ENCODE results near the gene PPT2. TPM values are rescaled to one million over a fixed set of nuclear protein-coding genes. Genes with fewer than 3 reads are reported as not detected.

The PPT2 gene
- total and polyA plus RNA-seq, 2 of the 13 experiments (the other 11 are each of a cell fraction or from before 2014, with no cell fraction given): 39.2 to 61.8 TPM

DNA sequence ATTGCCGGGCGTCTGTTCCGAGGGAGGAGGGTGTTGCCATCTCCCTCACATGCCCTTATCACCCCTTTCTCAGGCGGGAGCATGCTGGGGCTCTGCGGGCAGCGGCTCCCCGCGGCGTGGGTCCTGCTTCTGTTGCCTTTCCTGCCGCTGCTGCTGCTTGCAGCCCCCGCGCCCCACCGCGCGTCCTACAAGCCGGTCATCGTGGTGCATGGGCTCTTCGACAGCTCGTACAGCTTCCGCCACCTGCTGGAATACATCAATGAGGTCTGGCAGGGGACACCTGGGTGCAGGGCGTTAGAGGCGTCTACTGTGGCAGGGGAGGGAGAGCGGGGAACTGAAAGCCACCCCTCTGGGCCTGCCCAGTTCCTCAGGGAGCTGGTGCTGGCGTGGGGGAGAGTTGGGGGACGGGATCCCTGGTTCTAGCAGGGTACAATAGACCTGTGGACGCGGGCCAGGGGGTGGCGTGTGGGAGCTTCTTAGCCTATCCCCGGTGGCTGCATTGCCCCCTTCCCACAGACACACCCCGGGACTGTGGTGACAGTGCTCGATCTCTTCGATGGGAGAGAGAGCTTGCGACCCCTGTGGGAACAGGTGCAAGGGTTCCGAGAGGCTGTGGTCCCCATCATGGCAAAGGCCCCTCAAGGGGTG is 697 bp downstream of the PPT2 start (continued):
- TF ChIP-seq ATRX (CRISPR knock-in tag; IDR thresholded peaks at IDR 0.05; ENCODE audit: borderline replicate concordance) (no peak), ZBTB20 (CRISPR knock-in tag; IDR thresholded peaks at IDR 0.05; ENCODE audit: borderline replicate concordance, low read depth) (peak; percentile 60; the same call in 1 of the 2 replicates), HES4 (CRISPR knock-in tag; IDR thresholded peaks at IDR 0.05; ENCODE audit: borderline replicate concordance) (0 out of 2 replicates have a peak, but pooled peaks have one; percentile 84), ZNF781 (CRISPR knock-in tag; IDR thresholded peaks at IDR 0.05; ENCODE audit: borderline replicate concordance, not compliant biosample characterization) (peak; percentile 94), CSRNP1 (CRISPR knock-in tag; IDR thresholded peaks at IDR 0.05) (0 out of 2 replicates have a peak, but pooled peaks have one; percentile 19), ZNF543 (CRISPR knock-in tag; IDR thresholded peaks at IDR 0.05) (peak; percentile 9; the same call in 1 of the 2 replicates), ZNF720 (CRISPR knock-in tag; IDR thresholded peaks at IDR 0.05) (no peak; the same call in 1 of the 2 replicates), XRCC5 (optimal IDR thresholded peaks at IDR 0.05; ENCODE audit: low read length) (peak; percentile 51), ZNF335 (CRISPR knock-in tag; IDR thresholded peaks at IDR 0.05) (no peak; the same call in 1 of the 2 replicates), MXD4 (CRISPR knock-in tag; IDR thresholded peaks at IDR 0.05) (peak; percentile 85), SRY (CRISPR knock-in tag; IDR thresholded peaks at IDR 0.05) (peak; percentile 14; the same call in 1 of the 2 replicates), HNRNPH1 (optimal IDR thresholded peaks at IDR 0.05; ENCODE audit: low read depth, low read length) (no peak), ZNF614 (CRISPR knock-in tag; IDR thresholded peaks at IDR 0.05; ENCODE audit: borderline replicate concordance) (peak; percentile 84; the same call in 1 of the 2 replicates), GATAD2A (CRISPR knock-in tag; IDR thresholded peaks at IDR 0.05) (peak; percentile 73), NFYC (CRISPR knock-in tag; IDR thresholded peaks at IDR 0.05) (peak; percentile 39; the same call in 1 of the 2 replicates), MEIS1 (CRISPR knock-in tag; IDR thresholded peaks at IDR 0.05; ENCODE audit: borderline replicate concordance) (peak; percentile 30; the same call in 1 of the 2 replicates)
- TF ChIP-seq, protein P1, sequence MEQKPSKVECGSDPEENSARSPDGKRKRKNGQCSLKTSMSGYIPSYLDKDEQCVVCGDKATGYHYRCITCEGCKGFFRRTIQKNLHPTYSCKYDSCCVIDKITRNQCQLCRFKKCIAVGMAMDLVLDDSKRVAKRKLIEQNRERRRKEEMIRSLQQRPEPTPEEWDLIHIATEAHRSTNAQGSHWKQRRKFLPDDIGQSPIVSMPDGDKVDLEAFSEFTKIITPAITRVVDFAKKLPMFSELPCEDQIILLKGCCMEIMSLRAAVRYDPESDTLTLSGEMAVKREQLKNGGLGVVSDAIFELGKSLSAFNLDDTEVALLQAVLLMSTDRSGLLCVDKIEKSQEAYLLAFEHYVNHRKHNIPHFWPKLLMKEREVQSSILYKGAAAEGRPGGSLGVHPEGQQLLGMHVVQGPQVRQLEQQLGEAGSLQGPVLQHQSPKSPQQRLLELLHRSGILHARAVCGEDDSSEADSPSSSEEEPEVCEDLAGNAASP (CRISPR knock-in tag; IDR thresholded peaks at IDR 0.05; ENCODE audit: borderline replicate concordance): peak; percentile 66
- TF ChIP-seq, protein P2, sequence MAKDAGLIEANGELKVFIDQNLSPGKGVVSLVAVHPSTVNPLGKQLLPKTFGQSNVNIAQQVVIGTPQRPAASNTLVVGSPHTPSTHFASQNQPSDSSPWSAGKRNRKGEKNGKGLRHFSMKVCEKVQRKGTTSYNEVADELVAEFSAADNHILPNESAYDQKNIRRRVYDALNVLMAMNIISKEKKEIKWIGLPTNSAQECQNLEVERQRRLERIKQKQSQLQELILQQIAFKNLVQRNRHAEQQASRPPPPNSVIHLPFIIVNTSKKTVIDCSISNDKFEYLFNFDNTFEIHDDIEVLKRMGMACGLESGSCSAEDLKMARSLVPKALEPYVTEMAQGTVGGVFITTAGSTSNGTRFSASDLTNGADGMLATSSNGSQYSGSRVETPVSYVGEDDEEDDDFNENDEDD (CRISPR knock-in tag; IDR thresholded peaks at IDR 0.05; ENCODE audit: borderline replicate concordance): peak; percentile 78
- TF ChIP-seq, protein P3, sequence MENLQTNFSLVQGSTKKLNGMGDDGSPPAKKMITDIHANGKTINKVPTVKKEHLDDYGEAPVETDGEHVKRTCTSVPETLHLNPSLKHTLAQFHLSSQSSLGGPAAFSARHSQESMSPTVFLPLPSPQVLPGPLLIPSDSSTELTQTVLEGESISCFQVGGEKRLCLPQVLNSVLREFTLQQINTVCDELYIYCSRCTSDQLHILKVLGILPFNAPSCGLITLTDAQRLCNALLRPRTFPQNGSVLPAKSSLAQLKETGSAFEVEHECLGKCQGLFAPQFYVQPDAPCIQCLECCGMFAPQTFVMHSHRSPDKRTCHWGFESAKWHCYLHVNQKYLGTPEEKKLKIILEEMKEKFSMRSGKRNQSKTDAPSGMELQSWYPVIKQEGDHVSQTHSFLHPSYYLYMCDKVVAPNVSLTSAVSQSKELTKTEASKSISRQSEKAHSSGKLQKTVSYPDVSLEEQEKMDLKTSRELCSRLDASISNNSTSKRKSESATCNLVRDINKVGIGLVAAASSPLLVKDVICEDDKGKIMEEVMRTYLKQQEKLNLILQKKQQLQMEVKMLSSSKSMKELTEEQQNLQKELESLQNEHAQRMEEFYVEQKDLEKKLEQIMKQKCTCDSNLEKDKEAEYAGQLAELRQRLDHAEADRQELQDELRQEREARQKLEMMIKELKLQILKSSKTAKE (CRISPR knock-in tag; IDR thresholded peaks at IDR 0.05; ENCODE audit: borderline replicate concordance): peak; percentile 57; the same call in 1 of the 2 replicates
- TF ChIP-seq, protein P4, sequence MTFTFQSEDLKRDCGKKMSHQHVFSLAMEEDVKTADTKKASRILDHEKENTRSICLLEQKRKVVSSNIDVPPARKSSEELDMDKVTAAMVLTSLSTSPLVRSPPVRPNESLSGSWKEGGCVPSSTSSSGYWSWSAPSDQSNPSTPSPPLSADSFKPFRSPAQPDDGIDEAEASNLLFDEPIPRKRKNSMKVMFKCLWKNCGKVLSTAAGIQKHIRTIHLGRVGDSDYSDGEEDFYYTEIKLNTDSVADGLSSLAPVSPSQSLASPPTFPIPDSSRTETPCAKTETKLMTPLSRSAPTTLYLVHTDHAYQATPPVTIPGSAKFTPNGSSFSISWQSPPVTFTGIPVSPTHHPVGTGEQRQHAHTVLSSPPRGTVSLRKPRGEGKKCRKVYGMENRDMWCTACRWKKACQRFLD (CRISPR knock-in tag; IDR thresholded peaks at IDR 0.05; ENCODE audit: borderline replicate concordance): peak; percentile 69; the same call in 1 of the 2 replicates
